HCT116 (cell line): ENCODE results near the gene SPEM3. TPM values are rescaled to one million over a fixed set of nuclear protein-coding genes. Genes with fewer than 3 reads are reported as not detected.

Experiments used
- ATAC-seq: fragments of 200-7000 bp; cut with Tn5 transposase; 2 replicates; pipeline ENCODE4 v1.9.1; 2020; ENCODE audit warnings: mild to moderate bottlenecking, moderate library complexity
- BruUV-seq: library from RNA; stranded (reverse); fragments of 400-500 nt; replicated peaks from 2 replicates; lab custom pipeline; 2021; lab: Mats Ljungman, UMichigan
- CTCF ChIA-PET: fragments of 300-600 bp; sonication (Branson Sonifier 250); formaldehyde crosslinking; loops from one replicate; lab custom pipeline; 2021; ENCODE audit warnings: antibody characterized with exemption; lab: Charles Lee
- POLR2A ChIA-PET: fragments of 300-600, 350-600 bp; sonication (Branson Sonifier 250); formaldehyde crosslinking; loops from one replicate; lab custom pipeline; 2021; ENCODE audit warnings: antibody characterized with exemption; lab: Charles Lee
- RAD21 ChIA-PET, 2 experiments: fragments of 300-600 bp; sonication (Branson Sonifier 250); formaldehyde crosslinking; loops; one replicate each; lab custom pipeline; 2023; ENCODE audit warnings: low total read pairs in 2 of 2; ENCODE audit not compliant: uncharacterized antibody in 2 of 2, unreplicated experiment in 2 of 2, low non-redundant PET in 1 of 2; lab: Charles Lee
- DNase-seq: peaks from one replicate; pipeline ENCODE4 v3.0.0-alpha.2; 2010; ENCODE audit warnings: low read depth, low spot score
- H2AFZ ChIP-seq: fragments of 200-600 bp; shearing (Covaris generic), sonication (generic); 2 replicates; pipeline ENCODE4 v1.6.1; 2017; ENCODE audit warnings: low read depth, mixed run types, mixed read lengths, antibody characterized with exemption, low read length; ENCODE audit not compliant: poor library complexity, severe bottlenecking
- H3K27ac ChIP-seq: 2 replicates; pipeline ENCODE4 v1.5.1; 2012; ENCODE audit warnings: low read depth, low read length
- H3K27me3 ChIP-seq: fragments of 200-600 bp; sonication (generic); 2 replicates; pipeline ENCODE4 v1.6.1; 2016; ENCODE audit warnings: mixed run types, low read length, mixed read lengths; ENCODE audit not compliant: insufficient read depth
- H3K36me3 ChIP-seq, 2 experiments: fragments of 200-500 bp in 1 of 2; fragments of 200-600 bp in 1 of 2; sonication (Bioruptor generic) in 1 of 2; sonication (generic) in 1 of 2; 2 replicates each; pipeline versions ENCODE4 v1.5.1 to v1.6.1; 2014 to 2016; ENCODE audit warnings: low read length in 2 of 2, inconsistent platforms in 1 of 2, mixed read lengths in 1 of 2, mixed run types in 1 of 2; ENCODE audit not compliant: insufficient read depth in 2 of 2, control insufficient read depth in 1 of 2
- H3K4me1 ChIP-seq, 2 experiments: fragments of 200-600 bp in 1 of 2; sonication (generic) in 1 of 2; 2 replicates each; pipeline versions ENCODE4 v1.5.1 to v1.6.1; 2012 to 2017; ENCODE audit warnings: low read length in 2 of 2, inconsistent platforms in 1 of 2, mild to moderate bottlenecking in 1 of 2, mixed read lengths in 1 of 2, mixed run types in 1 of 2, moderate library complexity in 1 of 2; ENCODE audit not compliant: insufficient read depth in 2 of 2, control insufficient read depth in 1 of 2
- H3K4me2 ChIP-seq: fragments of 200-600 bp; sonication (generic); 2 replicates; pipeline ENCODE4 v1.6.1; 2017; ENCODE audit warnings: mixed run types, low read length, mixed read lengths
- H3K4me3 ChIP-seq, 2 experiments: fragments of 200-600 bp in 1 of 2; sonication (generic) in 1 of 2; replicated peaks in 1 of 2; 2 replicates each; pipeline ENCODE4 v1.5.1; 2011 to 2016; ENCODE audit warnings: low read length in 2 of 2, control low read depth in 1 of 2, low read depth in 1 of 2, mild to moderate bottlenecking in 1 of 2, mixed read lengths in 1 of 2, mixed run types in 1 of 2
- H3K79me2 ChIP-seq: fragments of 200-600 bp; sonication (generic); 2 replicates; pipeline ENCODE4 v1.6.1; 2017; ENCODE audit warnings: mild to moderate bottlenecking, mixed run types, low read length, moderate library complexity, mixed read lengths; ENCODE audit not compliant: insufficient read depth
- H3K9ac ChIP-seq: fragments of 200-600 bp; sonication (generic); 2 replicates; pipeline ENCODE4 v1.6.1; 2016; ENCODE audit warnings: low read length, mixed read lengths
- H3K9me2 ChIP-seq: fragments of 200-600 bp; sonication (generic), shearing (Covaris generic); 2 replicates; pipeline ENCODE4 v1.6.1; 2017; ENCODE audit warnings: mixed run types, mild to moderate bottlenecking, moderate library complexity; ENCODE audit not compliant: insufficient read depth
- H3K9me3 ChIP-seq, 2 experiments: fragments of 200-500 bp in 1 of 2; fragments of 200-600 bp in 1 of 2; sonication (Bioruptor generic) in 1 of 2; sonication (generic) in 1 of 2; 2 replicates each; pipeline ENCODE4 v1.6.1; 2014 to 2017; ENCODE audit warnings: low read length in 2 of 2, mixed read lengths in 2 of 2, inconsistent platforms in 1 of 2, low read depth in 1 of 2, mild to moderate bottlenecking in 1 of 2, mixed run types in 1 of 2, moderate library complexity in 1 of 2; ENCODE audit not compliant: control insufficient read depth in 1 of 2, insufficient read depth in 1 of 2
- H4K20me1 ChIP-seq: fragments of 200-600 bp; sonication (generic), shearing (Covaris generic); 2 replicates; pipeline ENCODE4 v1.6.1; 2017; ENCODE audit warnings: mixed run types, mild to moderate bottlenecking, moderate library complexity; ENCODE audit not compliant: insufficient read depth
- CBX3 ChIP-seq: IDR thresholded peaks from 2 replicates; pipeline ENCODE4 v1.6.1; 2012; ENCODE audit warnings: low read depth
- EGR1 ChIP-seq: IDR thresholded peaks from 2 replicates; pipeline ENCODE4 v1.6.1; 2012; ENCODE audit warnings: low read depth
- ELF1 ChIP-seq: IDR thresholded peaks from 2 replicates; pipeline ENCODE4 v1.6.1; 2012; ENCODE audit warnings: low read depth, borderline replicate concordance
- EZH2 ChIP-seq: fragments of 200-600 bp; sonication (generic); IDR thresholded peaks from 2 replicates; pipeline ENCODE4 v1.6.1; 2017; ENCODE audit warnings: antibody characterized with exemption, mixed run types
- POLR2AphosphoS5 ChIP-seq: IDR thresholded peaks from 2 replicates; pipeline ENCODE4 v1.6.1; 2011; ENCODE audit warnings: mild to moderate bottlenecking, low read depth, low read length, moderate library complexity
- RAD21 ChIP-seq: IDR thresholded peaks from 2 replicates; pipeline ENCODE4 v1.6.1; 2012; ENCODE audit warnings: low read depth, mild to moderate bottlenecking
- SIN3A ChIP-seq: IDR thresholded peaks from 2 replicates; pipeline ENCODE4 v1.6.1; 2012; ENCODE audit warnings: low read depth
- SP1 ChIP-seq: IDR thresholded peaks from 2 replicates; pipeline ENCODE4 v1.6.1; 2012; ENCODE audit warnings: low read depth
- SRF ChIP-seq: IDR thresholded peaks from 2 replicates; pipeline ENCODE4 v1.6.1; 2012; ENCODE audit warnings: low read depth
- TCF7L2 ChIP-seq: IDR thresholded peaks from 2 replicates; pipeline ENCODE4 v1.7.0; 2011; ENCODE audit warnings: borderline replicate concordance, inconsistent platforms; ENCODE audit not compliant: insufficient read depth, insufficient read length; ENCODE audit errors: extremely low read depth
- YY1 ChIP-seq: IDR thresholded peaks from 2 replicates; pipeline ENCODE4 v1.6.1; 2011; ENCODE audit warnings: low read length, low read depth, moderate library complexity, mild to moderate bottlenecking; ENCODE audit not compliant: insufficient replicate concordance; ENCODE audit errors: extremely low read depth
- ZFX ChIP-seq: fragments of 450-650 bp; IDR thresholded peaks from 2 replicates; pipeline ENCODE4 v1.6.1; 2017
- ZNF274 ChIP-seq: fragments of 200-500 bp; sonication (Bioruptor generic); IDR thresholded peaks from 2 replicates; pipeline ENCODE4 v1.6.1; 2014; ENCODE audit warnings: mild to moderate bottlenecking, low read depth, low read length, inconsistent platforms
- intact Hi-C: fragments of 100-400 bp; cut with micrococcal nuclease; formaldehyde crosslinking; loops from 2 replicates; pipeline ENCODE4 v1.10.0; 2022
- total RNA-seq: library from RNA; stranded (reverse); gene quantifications from one replicate; pipeline ENCODE4 v1.2.1, GENCODE V29; 2021; ENCODE audit not compliant: unreplicated experiment
- TF ChIP-seq, protein P1 (sequence below), 3 experiments: fragments of 200-600 bp in 1 of 3; sonication (generic) in 1 of 3; IDR thresholded peaks in 2 of 3; conservative IDR thresholded peaks in 1 of 3; 2 replicates each; pipeline ENCODE4 v1.5.1; 2012 to 2017; ENCODE audit warnings: low read depth in 2 of 3, low read length in 2 of 3, antibody characterized with exemption in 1 of 3, borderline replicate concordance in 1 of 3, control low read depth in 1 of 3, mild to moderate bottlenecking in 1 of 3, mixed read lengths in 1 of 3, mixed run types in 1 of 3, moderate library complexity in 1 of 3; ENCODE audit not compliant: insufficient read depth in 1 of 3
- TF ChIP-seq, protein P2 (sequence below): IDR thresholded peaks from 2 replicates; pipeline ENCODE4 v1.6.1; 2012
- TF ChIP-seq, protein P3 (sequence below): IDR thresholded peaks from 2 replicates; pipeline ENCODE4 v1.6.1; 2012; ENCODE audit warnings: low read depth
- TF ChIP-seq, protein P4 (sequence below): IDR thresholded peaks from 2 replicates; pipeline ENCODE4 v1.6.1; 2011; ENCODE audit warnings: mild to moderate bottlenecking, low read length, moderate library complexity; ENCODE audit not compliant: insufficient replicate concordance; ENCODE audit errors: extremely low read depth

SPEM3 gene
- total RNA-seq, 1 experiment from 2014 or later = not detected

DNA sequence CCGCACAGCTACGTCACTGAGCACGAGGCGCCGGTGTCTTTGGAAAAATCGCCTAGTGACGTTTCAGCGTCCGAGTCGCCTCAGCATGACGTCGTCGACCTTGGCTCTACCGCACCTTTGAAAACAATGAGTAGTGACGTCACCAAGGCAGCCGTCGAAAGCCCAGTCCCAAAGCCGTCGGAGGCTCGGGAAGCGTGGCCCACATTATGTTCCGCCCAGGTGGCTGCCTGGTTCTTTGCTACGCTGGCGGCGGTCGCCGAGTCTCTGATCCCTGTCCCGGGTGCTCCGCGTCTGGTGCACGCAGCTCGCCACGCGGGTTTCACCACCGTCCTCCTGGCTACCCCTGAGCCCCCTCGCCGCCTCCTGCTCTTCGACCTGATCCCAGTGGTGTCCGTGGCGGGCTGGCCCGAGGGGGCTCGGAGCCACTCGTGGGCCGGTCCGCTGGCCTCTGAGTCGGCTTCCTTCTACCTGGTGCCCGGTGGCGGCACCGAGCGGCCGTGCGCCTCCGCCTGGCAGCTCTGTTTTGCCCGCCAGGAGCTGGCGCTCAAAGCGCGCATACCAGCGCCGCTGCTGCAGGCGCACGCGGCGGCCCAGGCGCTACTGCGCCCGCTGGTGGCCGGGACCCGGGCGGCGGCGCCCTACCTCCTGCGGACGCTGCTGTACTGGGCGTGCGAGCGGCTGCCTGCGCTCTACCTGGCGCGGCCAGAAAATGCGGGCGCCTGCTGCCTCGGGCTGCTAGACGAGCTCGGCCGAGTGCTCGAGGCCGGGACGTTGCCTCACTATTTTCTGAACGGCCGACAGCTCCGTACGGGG, 8.1 kb downstream of the SPEM3 start:
- no peaks in the 10 kb centered on the region for H3K9me2 ChIP-seq
- peak; percentile 71 for ATAC-seq
- peak overlapping the region; percentile 99 for H3K4me2 ChIP-seq
- H4K20me1 ChIP-seq = no peaks in the 10 kb centered on the region
- H3K9ac ChIP-seq = peak overlapping the region; percentile 77
- ChIA-PET RAD21 (interaction anchor here in 1 of 2 experiments (1.0 to 2.4 kb wide), 2 partner anchors 81 to 156 kb away, joined by 3 to 6 read pairs; partner anchors contain the start of gene SLC2A4), CTCF (interaction anchor here (0.8 to 3.4 kb wide), 15 partner anchors 8 to 251 kb away, joined by 3 to 28 read pairs (median 4); partner anchors contain the start of genes CHRNB1, PLSCR3, SENP3 and TMEM256), POLR2A (interaction anchor here (0.7 to 2.9 kb wide), 11 partner anchors 8 to 250 kb away, joined by 3 to 33 read pairs (median 4); partner anchors contain the start of genes CHRNB1, POLR2A, SLC2A4 and SPEM2)
- H3K4me3 ChIP-seq = peak overlapping the region; percentile 69 to 85
- peak overlapping the region; percentile 95 for H3K27ac ChIP-seq
- intact Hi-C loops = loop anchor here (1.0 to 10.0 kb wide), 6 partner anchors 42 to 250 kb away; partner anchors contain the start of genes CLDN7, PLSCR3, POLR2A and SENP3
- H3K79me2 ChIP-seq = no peaks in the 10 kb centered on the region
- H3K36me3 ChIP-seq = no peaks in the 10 kb centered on the region
- no peaks in the 10 kb centered on the region; a peak in 1 of 4 replicates for H3K9me3 ChIP-seq
- H3K4me1 ChIP-seq = peaks cover 13 to 32% of the 10 kb centered on the region in 2 experiments
- H2AFZ ChIP-seq = no peak overlapping the region
- BruUV-seq = no TSS peak
- no peaks in the 10 kb centered on the region for H3K27me3 ChIP-seq
- peak; percentile 79 for DNase-seq
- TF ChIP-seq EGR1 = no peak
- no peak; the same call in 1 of the 2 replicates for TF ChIP-seq SP1
- TF ChIP-seq, protein P1, sequence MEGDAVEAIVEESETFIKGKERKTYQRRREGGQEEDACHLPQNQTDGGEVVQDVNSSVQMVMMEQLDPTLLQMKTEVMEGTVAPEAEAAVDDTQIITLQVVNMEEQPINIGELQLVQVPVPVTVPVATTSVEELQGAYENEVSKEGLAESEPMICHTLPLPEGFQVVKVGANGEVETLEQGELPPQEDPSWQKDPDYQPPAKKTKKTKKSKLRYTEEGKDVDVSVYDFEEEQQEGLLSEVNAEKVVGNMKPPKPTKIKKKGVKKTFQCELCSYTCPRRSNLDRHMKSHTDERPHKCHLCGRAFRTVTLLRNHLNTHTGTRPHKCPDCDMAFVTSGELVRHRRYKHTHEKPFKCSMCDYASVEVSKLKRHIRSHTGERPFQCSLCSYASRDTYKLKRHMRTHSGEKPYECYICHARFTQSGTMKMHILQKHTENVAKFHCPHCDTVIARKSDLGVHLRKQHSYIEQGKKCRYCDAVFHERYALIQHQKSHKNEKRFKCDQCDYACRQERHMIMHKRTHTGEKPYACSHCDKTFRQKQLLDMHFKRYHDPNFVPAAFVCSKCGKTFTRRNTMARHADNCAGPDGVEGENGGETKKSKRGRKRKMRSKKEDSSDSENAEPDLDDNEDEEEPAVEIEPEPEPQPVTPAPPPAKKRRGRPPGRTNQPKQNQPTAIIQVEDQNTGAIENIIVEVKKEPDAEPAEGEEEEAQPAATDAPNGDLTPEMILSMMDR (IDR thresholded peaks at IDR 0.05 in 2 of 3, conservative IDR thresholded peaks at IDR 0.05 in 1 of 3; ENCODE audit: borderline replicate concordance in 1 of 3, insufficient read depth in 1 of 3, low read depth in 2 of 3, low read length in 2 of 3) = peak; percentile 63 to 99 (median 82)
- peak; percentile 72 for TF ChIP-seq YY1
- TF ChIP-seq TCF7L2 = peak; percentile 51
- no peak for TF ChIP-seq EZH2
- TF ChIP-seq, protein P2, sequence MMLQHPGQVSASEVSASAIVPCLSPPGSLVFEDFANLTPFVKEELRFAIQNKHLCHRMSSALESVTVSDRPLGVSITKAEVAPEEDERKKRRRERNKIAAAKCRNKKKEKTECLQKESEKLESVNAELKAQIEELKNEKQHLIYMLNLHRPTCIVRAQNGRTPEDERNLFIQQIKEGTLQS = no peak
- TF ChIP-seq CBX3 = no peak
- peak; percentile 63 for TF ChIP-seq POLR2AphosphoS5
- peak; percentile 28; the same call in 1 of the 2 replicates for TF ChIP-seq ZFX
- TF ChIP-seq ZNF274 = no peak
- TF ChIP-seq SIN3A = peak; percentile 48; the same call in 1 of the 2 replicates
- no peak for TF ChIP-seq ELF1
- TF ChIP-seq SRF = no peak
- TF ChIP-seq, protein P3, sequence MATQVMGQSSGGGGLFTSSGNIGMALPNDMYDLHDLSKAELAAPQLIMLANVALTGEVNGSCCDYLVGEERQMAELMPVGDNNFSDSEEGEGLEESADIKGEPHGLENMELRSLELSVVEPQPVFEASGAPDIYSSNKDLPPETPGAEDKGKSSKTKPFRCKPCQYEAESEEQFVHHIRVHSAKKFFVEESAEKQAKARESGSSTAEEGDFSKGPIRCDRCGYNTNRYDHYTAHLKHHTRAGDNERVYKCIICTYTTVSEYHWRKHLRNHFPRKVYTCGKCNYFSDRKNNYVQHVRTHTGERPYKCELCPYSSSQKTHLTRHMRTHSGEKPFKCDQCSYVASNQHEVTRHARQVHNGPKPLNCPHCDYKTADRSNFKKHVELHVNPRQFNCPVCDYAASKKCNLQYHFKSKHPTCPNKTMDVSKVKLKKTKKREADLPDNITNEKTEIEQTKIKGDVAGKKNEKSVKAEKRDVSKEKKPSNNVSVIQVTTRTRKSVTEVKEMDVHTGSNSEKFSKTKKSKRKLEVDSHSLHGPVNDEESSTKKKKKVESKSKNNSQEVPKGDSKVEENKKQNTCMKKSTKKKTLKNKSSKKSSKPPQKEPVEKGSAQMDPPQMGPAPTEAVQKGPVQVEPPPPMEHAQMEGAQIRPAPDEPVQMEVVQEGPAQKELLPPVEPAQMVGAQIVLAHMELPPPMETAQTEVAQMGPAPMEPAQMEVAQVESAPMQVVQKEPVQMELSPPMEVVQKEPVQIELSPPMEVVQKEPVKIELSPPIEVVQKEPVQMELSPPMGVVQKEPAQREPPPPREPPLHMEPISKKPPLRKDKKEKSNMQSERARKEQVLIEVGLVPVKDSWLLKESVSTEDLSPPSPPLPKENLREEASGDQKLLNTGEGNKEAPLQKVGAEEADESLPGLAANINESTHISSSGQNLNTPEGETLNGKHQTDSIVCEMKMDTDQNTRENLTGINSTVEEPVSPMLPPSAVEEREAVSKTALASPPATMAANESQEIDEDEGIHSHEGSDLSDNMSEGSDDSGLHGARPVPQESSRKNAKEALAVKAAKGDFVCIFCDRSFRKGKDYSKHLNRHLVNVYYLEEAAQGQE = no peak
- TF ChIP-seq, protein P4, sequence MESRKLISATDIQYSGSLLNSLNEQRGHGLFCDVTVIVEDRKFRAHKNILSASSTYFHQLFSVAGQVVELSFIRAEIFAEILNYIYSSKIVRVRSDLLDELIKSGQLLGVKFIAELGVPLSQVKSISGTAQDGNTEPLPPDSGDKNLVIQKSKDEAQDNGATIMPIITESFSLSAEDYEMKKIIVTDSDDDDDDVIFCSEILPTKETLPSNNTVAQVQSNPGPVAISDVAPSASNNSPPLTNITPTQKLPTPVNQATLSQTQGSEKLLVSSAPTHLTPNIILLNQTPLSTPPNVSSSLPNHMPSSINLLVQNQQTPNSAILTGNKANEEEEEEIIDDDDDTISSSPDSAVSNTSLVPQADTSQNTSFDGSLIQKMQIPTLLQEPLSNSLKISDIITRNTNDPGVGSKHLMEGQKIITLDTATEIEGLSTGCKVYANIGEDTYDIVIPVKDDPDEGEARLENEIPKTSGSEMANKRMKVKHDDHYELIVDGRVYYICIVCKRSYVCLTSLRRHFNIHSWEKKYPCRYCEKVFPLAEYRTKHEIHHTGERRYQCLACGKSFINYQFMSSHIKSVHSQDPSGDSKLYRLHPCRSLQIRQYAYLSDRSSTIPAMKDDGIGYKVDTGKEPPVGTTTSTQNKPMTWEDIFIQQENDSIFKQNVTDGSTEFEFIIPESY = no peak
- TF ChIP-seq RAD21 = peak; percentile 88
